ENCODE results near the gene PEX3.
"Not testable (repeated sequence)": the region's sequence is repeated elsewhere in the genome, so short reads cannot be mapped to it uniquely, and the experiment has no call there.

Gene PEX3

GRCh38 chr6:143449082-143449713 lies 1.4 kb upstream of the PEX3 start:
- DNase-seq, result no peak

GRCh38 chr6:143449714-143450452 lies 722 bp upstream of the PEX3 start:
- no peak for DNase-seq

GRCh38 chr6:143451531-143451930 lies 926 bp downstream of the PEX3 start:
- no peak for DNase-seq

DNA sequence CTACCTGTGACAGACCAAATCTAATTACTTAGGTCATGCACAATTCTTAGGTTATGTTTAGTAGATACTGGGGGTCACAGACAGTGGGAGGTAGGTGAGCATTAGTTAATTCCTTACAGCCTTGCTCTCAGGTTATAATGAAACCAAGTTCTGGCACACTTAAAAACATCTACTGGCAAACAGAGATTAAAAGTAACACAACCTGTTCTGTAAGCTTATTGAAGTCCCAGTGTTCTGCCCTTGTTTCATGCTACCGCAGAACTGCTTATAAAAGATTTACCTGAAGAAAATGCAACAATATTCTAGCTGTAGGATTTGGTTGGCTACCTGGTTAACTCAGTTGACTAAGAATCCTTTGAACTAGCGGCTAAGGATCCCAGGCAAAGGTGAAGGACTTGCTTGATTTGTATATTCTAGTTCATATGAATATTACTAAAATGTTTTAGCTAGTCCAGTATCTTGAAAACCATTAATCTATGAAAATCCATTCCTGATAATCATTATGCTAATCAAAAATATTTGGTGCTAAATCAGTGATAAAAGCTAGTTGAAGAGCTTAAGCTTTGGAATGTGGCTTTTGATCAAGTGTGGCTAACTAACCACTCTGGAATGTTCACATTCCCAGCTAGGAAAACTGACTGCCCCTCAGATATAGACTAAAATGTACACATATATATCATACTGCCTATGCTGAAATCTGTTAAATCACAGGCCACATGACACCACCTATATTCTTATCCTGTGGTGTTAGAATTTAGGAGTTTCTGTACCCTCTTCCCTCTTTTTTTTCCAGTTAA lies 7.2 kb downstream of the PEX3 start:
- no peak for DNase-seq

DNA sequence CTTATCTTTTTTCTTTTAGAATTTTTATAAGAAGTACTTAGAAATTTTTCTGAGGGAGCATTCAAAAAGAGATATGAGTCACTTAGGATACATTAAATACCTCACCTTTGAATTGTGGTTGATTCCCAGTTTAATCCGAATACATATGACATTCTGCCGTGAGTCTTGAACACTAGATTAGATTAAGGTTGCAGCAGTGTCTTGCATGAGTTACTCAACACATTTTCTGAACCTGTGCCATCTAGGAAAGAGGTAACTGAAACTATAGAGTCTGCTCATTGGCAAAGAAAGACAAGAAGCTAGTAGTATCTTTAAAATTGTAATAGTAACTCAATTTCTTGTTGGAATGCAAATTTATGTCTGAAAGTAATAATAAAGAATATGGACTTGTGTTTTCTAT lies 14.9 kb downstream of the PEX3 start:
- DNase-seq, result no peak

GRCh38 chr6:143468026-143468425 lies 17.4 kb downstream of the PEX3 start:
- no peak for DNase-seq

GRCh38 chr6:143468823-143469222 lies 18.2 kb downstream of the PEX3 start:
- not testable (repeated sequence) for DNase-seq

GRCh38 chr6:143471822-143472221 lies 21.2 kb downstream of the PEX3 start:
- DNase-seq, result no peak

- DNase-seq, result no peak
These were observed 25.9 kb downstream of the PEX3 start for GRCh38 chr6:143476545-143476944.

DNA sequence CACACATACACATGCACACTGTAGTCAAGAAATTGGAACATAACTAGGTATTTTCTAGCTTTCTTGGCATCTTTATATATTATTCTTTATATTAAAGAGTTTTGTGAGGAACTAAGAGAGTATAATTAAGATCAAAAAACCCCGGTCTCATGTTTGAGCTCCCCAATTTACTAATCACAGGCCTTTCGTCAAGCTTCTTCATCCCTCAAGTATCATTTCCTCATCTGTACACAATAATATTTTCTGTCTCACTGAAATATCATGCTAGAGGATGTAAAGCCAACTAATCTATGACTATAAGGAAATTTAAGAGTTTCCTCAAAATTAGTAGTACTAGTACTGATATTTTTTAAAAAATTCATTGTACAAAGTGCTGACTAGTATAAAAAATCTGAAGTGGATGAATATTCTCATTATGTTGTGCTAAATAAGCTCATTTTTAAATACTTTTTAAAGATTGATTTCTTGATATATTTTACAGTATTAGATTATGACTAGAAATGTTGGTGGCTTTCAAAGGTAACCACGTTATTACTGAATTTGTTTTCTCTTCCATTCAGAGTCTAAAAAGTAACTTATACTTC lies 28.0 kb downstream of the PEX3 start:
- no peak for DNase-seq

- DNase-seq, result no peak
These were observed 32.0 kb downstream of the PEX3 start for GRCh38 chr6:143482593-143482992.

GRCh38 chr6:143485967-143486366 lies 35.4 kb downstream of the PEX3 start:
- DNase-seq, result no peak

DNA sequence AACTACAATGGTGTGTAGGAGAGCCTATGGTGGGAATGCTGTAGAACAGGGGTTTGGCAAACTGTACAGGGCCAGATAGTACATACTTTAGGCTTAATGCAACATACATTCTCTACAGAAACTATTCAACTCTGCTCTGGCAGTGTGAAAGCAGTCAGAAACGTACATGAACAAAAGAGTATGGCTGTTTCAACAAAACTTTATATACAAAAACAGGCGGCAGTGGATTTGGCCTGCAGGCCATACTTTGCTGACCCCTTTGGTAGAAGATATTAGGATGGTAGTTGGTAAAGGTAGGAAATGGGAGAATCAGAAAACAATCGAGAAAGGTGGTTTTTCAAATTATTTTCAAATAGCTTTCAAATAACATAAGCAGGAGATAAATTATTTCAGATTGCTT lies 36.1 kb downstream of the PEX3 start:
- DNase-seq, result no peak

DNA sequence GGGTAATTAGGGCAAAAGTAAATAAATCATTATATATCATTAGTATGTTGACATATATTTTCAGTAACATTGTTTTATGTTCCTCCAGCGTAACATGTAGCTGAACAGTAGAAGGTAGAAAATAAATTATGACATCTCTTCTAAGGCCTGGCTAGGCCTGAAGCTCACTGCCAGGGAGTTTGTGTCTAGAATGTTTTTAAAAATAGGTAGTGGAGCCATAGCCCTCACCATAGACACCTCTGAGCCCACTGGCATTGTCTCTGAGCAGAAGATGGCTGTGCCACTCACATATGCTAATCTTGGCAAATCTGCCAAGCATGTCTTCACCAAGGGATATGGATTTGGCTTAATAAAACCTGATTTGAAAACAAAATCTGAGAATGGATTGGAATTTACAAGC lies 39.6 kb downstream of the PEX3 start:
- DNase-seq, result no peak

- DNase-seq, result no peak
These were observed 40.2 kb downstream of the PEX3 start for GRCh38 chr6:143490775-143491174.

DNA sequence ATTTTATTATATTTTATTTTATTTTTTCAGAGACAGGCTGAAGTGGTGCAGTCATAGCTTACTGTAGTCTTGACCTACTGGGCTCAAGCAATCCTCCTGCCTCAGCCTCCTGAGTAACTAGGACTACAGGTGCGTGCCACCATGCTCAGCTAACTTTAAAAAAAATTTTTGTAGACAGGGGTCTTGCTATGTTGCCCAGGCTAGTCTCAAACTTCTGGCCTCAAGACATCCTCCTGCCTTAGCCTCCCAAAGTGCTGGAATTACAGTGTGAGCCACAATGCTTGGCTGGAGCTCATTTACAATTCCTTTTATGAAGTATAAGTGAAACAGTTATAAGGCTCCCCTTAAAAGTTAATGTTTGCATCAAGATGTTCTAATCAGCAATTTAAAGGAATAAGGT lies 46.4 kb downstream of the PEX3 start:
- DNase-seq, result no peak

DNA sequence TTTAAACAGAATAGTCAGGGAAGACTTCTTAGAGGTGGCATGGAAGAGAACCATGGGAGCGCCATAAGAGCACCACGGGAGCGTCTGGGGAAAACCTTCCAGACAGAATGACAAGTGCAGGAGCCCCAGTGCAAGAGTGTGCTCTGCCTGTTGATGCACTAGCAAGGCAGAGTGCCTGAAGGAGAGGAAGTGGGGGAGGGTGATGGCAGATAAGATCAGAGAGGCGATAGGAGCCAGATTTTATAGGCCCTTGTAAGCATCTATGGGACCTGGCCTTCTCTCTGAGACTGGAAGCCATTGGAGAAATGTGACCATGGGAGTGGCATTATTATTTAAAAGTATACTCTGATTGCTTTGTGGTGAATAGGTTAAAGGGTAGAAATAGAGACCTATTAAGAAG lies 47.8 kb downstream of the PEX3 start:
- no peak for DNase-seq

- DNase-seq, result no peak
These were observed 51.2 kb downstream of the PEX3 start for GRCh38 chr6:143501851-143502250.

DNA sequence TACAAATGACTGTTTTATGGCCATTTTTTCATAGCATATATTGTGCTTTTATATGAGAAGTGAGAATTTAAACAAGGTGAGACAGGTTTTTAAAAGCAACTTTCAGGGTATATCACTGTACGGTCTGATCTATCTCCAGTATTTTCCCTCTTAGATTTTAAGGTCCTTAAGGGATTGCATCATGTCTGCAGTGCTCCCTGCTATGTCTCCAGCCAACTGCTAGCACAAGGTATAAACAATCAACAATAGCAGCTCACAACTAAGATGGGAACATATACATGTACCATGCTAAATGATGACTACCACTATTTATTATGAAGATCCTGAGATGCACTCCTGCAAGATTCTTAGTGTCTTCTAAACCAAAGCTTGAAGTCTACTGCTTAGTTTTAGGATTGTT lies 53.8 kb downstream of the PEX3 start:
- no peak for DNase-seq

DNA sequence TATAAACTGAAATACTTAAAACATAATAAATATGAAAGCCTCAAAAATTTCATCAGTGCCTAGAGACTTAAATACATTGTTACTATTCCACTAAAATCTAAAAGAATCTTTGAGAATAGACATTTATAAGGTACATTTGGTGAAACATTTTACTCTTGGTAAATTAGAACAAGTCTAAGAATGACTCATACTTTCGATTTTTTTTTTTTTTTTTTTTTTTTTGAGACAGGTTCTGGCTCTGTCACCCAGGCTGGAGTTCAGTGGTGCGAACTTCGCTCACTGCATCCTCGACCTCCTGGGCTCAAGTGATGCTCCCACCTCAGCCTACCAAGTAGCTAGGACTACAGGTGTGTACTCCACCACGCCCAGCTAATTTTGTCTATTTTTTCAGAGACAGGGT lies 54.5 kb downstream of the PEX3 start:
- no peak for DNase-seq

DNA sequence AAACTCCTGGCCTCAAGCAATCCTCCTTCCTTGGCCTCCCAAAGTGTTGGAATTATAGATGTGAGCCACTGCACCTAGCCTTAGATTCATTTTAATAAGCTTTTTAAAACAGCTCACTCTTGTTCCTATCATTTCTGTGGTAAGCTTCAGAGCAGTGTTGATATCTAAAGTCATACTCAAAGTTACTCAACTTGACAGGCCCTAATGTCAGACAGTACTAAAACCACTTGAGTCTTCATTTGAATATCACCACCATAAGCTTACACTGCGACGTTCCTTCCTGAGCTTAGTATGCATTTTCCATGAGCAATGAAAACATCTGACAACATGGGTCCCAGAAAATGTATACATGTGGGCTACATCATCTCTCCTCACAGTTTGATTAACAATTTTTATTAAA lies 54.9 kb downstream of the PEX3 start:
- DNase-seq, result no peak

DNA sequence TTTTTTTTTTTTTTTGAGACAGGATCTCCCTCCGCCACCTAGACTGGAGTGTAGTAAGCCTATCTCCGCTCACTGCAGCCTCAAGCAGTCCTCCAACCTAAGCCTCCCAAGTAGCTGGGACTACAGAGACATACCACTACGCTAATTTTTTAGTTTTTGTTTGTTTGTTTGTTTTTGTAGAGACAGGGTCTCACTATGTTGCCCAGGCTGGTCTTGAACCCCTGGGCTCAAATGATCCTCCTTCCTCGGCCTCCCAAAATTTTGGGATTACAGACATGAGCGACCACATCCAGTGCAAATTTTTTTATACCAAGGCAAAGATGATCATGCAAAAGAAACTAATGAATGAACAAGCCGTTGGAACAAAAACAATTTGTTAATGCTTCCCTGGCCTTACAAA lies 55.6 kb downstream of the PEX3 start:
- DNase-seq, result no peak

DNA sequence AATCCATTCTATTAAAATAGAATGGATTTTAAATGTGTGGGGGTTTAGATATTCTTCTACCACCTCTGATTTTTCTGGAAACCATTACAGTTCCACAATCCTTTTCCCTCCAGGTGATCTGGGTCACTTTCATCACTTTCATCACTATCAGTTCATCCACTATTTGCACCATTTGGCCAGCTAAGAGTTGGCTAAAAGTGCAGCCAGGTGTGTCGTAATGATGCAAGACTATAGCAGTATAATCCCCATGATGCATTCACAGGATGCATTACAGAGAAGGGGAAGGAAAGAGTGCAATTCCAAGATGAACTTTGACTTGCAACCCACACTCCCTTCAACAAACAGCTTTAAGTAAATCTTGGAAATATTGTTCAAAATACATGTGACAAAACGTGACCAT lies 56.0 kb downstream of the PEX3 start:
- no peak for DNase-seq
